ENCODE results near the gene SMYD3.
A peak's percentile ranks its signal among the peaks of the same experiment; 100 is the strongest.

Gene SMYD3

GRCh38 chr1:246506674-246507481 lies at the start of gene SMYD3:
Gene SMYD3, minus strand, starts transcription at chr1:246507279.
- Mint-ChIP-seq H3K4me3 (peak within 1 kb of the TSS; percentile 89), H3K4me1 (peaks cover 32% of the 10 kb centered on the region), H3K27me3 (ENCODE audit: low read depth, poor library complexity) (peaks cover 8% of the 10 kb centered on the region), H3K27ac (peak within 1 kb of the TSS; percentile 78), H3K36me3 (ENCODE audit: low read depth) (peaks cover 12% of the 10 kb centered on the region), H3K9me3 (no peaks in the 10 kb centered on the region)
- no peak for TF ChIP-seq CTCF (IDR thresholded peaks at IDR 0.05)
- DNase-seq: peak; percentile 88

- no peak overlapping the region for H3K27ac Mint-ChIP-seq
Measured at GRCh38 chr1:246554201-246554600, 47.1 kb upstream of the SMYD3 start.

GRCh38 chr1:246552110-246552509 lies 45.0 kb upstream of the SMYD3 start:
- Mint-ChIP-seq H3K4me1 (no peaks in the 10 kb centered on the region), H3K36me3 (ENCODE audit: low read depth) (peaks cover 57% of the 10 kb centered on the region), H3K4me3 (no peak overlapping the region), H3K27ac (peak overlapping the region; percentile 65), H3K27me3 (ENCODE audit: low read depth, poor library complexity) (no peaks in the 10 kb centered on the region), H3K9me3 (no peaks in the 10 kb centered on the region)
- no peak for TF ChIP-seq CTCF (IDR thresholded peaks at IDR 0.05)
- no peak for DNase-seq

More at GRCh38 chr1:246554201-246554600, 47.1 kb upstream of the SMYD3 start:
- Mint-ChIP-seq H3K4me1 (no peaks in the 10 kb centered on the region), H3K9me3 (no peaks in the 10 kb centered on the region), H3K4me3 (no peak overlapping the region), H3K27me3 (ENCODE audit: low read depth, poor library complexity) (no peaks in the 10 kb centered on the region), H3K36me3 (ENCODE audit: low read depth) (peaks cover 60% of the 10 kb centered on the region)
- no peak for TF ChIP-seq CTCF (IDR thresholded peaks at IDR 0.05)
- no peak for DNase-seq

- Mint-ChIP-seq H3K4me3 (no peak overlapping the region), H3K9me3 (no peaks in the 10 kb centered on the region), H3K27ac (no peak overlapping the region), H3K27me3 (ENCODE audit: low read depth, poor library complexity) (no peaks in the 10 kb centered on the region), H3K36me3 (ENCODE audit: low read depth) (peaks cover 52% of the 10 kb centered on the region), H3K4me1 (no peaks in the 10 kb centered on the region)
- no peak for DNase-seq
- no peak for TF ChIP-seq CTCF (IDR thresholded peaks at IDR 0.05)
Measured at GRCh38 chr1:246550402-246550801, 43.3 kb upstream of the SMYD3 start.

- Mint-ChIP-seq H3K9me3 (no peaks in the 10 kb centered on the region), H3K27me3 (ENCODE audit: low read depth, poor library complexity) (peaks cover 2% of the 10 kb centered on the region), H3K4me3 (no peak overlapping the region), H3K27ac (no peak overlapping the region), H3K36me3 (ENCODE audit: low read depth) (peaks cover 51% of the 10 kb centered on the region), H3K4me1 (no peaks in the 10 kb centered on the region)
- TF ChIP-seq CTCF (IDR thresholded peaks at IDR 0.05): no peak
- DNase-seq: no peak
Measured at GRCh38 chr1:246549665-246550064, 42.6 kb upstream of the SMYD3 start.

GRCh38 chr1:246544001-246544400 lies 36.9 kb upstream of the SMYD3 start:
- peaks cover 34% of the 10 kb centered on the region for H3K36me3 Mint-ChIP-seq (ENCODE audit: low read depth)
- H3K27ac Mint-ChIP-seq: no peak overlapping the region
- H3K4me1 Mint-ChIP-seq: no peaks in the 10 kb centered on the region
- DNase-seq: no peak
- no peak for TF ChIP-seq CTCF (IDR thresholded peaks at IDR 0.05)
- no peak overlapping the region for H3K4me3 Mint-ChIP-seq
- H3K27me3 Mint-ChIP-seq (ENCODE audit: low read depth, poor library complexity): peaks cover 2% of the 10 kb centered on the region
- no peaks in the 10 kb centered on the region for H3K9me3 Mint-ChIP-seq

Measured in nephron progenitor cell (in vitro differentiated cells).